HepG2 (cell line): Measurements from ENCODE around the gene VSNL1. TPM values are rescaled to one million over a fixed set of nuclear protein-coding genes. Genes with fewer than 3 reads are reported as not detected.

Experiments used
- ATAC-seq: fragments of 200-7000 bp; cut with Tn5 transposase; 3 replicates; pipeline ENCODE4 v1.9.1; 2020; ENCODE audit warnings: mild to moderate bottlenecking, moderate library complexity
- BruUV-seq: library from RNA; stranded (reverse); fragments of 400-500 nt; replicated peaks from 2 replicates; lab custom pipeline; 2021; lab: Mats Ljungman, UMichigan
- CTCF ChIA-PET: fragments of 300-600 bp; formaldehyde crosslinking; extraction: SDS; loops from one replicate; lab custom pipeline; 2021; ENCODE audit warnings: low total read pairs, inconsistent platforms, low intra/inter-chr PET ratio; lab: Yijun Ruan, JAX
- POLR2A ChIA-PET: fragments of 350-600 bp; sonication (Branson Sonifier 250); formaldehyde crosslinking; loops from one replicate; lab custom pipeline; 2020; ENCODE audit warnings: antibody characterized with exemption, inconsistent platforms; lab: Yijun Ruan, JAX
- DNase-seq: peaks from one replicate; pipeline ENCODE4 v3.0.0-alpha.2; 2015; ENCODE audit warnings: low spot score
- FAIRE-seq: peaks from 3 replicates; lab custom pipeline; 2011; peaks lifted over from hg19 to GRCh38; lab: Jason Lieb, UNC
- H2AFZ ChIP-seq: one replicate; pipeline ENCODE4 v1.6.1; 2011; ENCODE audit warnings: low read length, inconsistent platforms
- H3K27ac ChIP-seq: fragments of 300-600 bp; 3 replicates; pipeline ENCODE4 v1.8.0; 2011; ENCODE audit warnings: mixed run types, mild to moderate bottlenecking, mixed read lengths, low read length, inconsistent platforms; ENCODE audit not compliant: insufficient read depth; ENCODE audit errors: extremely low read length
- H3K27me3 ChIP-seq, 2 experiments: fragments of 200-600 bp in 1 of 2; 2 replicates in 1 of 2; 3 replicates in 1 of 2; pipeline versions ENCODE4 v1.6.0 to v1.8.0; 2011; ENCODE audit warnings: low read length in 2 of 2, mild to moderate bottlenecking in 2 of 2, moderate library complexity in 2 of 2, inconsistent platforms in 1 of 2; ENCODE audit not compliant: insufficient read depth in 2 of 2, control insufficient read depth in 1 of 2
- H3K36me3 ChIP-seq, 2 experiments: fragments of 200-600 bp in 1 of 2; replicated peaks in 1 of 2; 2 replicates in 1 of 2; 3 replicates in 1 of 2; pipeline versions ENCODE4 v1.5.1 to v1.8.0; 2011; ENCODE audit warnings: low read length in 2 of 2, inconsistent platforms in 1 of 2; ENCODE audit not compliant: insufficient read depth in 2 of 2, control insufficient read depth in 1 of 2
- H3K4me1 ChIP-seq: 2 replicates; pipeline ENCODE4 v1.5.1; 2012; ENCODE audit warnings: low read length, inconsistent platforms; ENCODE audit not compliant: insufficient read depth
- H3K4me2 ChIP-seq: 2 replicates; pipeline ENCODE4 v1.6.0; 2011; ENCODE audit warnings: low read depth, low read length, inconsistent platforms
- H3K4me3 ChIP-seq, 3 experiments: fragments of 200-600 bp in 1 of 3; sonication (generic), shearing (Covaris generic) in 1 of 3; replicated peaks in 1 of 3; 2 replicates each; pipeline ENCODE4 v1.5.1; 2011 to 2016; ENCODE audit warnings: low read length in 3 of 3, inconsistent platforms in 2 of 3, low read depth in 2 of 3, mild to moderate bottlenecking in 2 of 3, control low read depth in 1 of 3, mixed read lengths in 1 of 3; ENCODE audit not compliant: insufficient read depth in 1 of 3
- H3K79me2 ChIP-seq: one replicate; pipeline ENCODE4 v1.6.1; 2011; ENCODE audit warnings: low read length, inconsistent platforms; ENCODE audit not compliant: insufficient read depth
- H3K9ac ChIP-seq: 2 replicates; pipeline ENCODE4 v1.6.0; 2011; ENCODE audit warnings: mild to moderate bottlenecking, low read depth, low read length, inconsistent platforms; ENCODE audit not compliant: insufficient read depth
- H3K9me3 ChIP-seq: 2 replicates; pipeline ENCODE4 v1.5.1; 2012; ENCODE audit warnings: mild to moderate bottlenecking, low read length
- H4K20me1 ChIP-seq: 2 replicates; pipeline ENCODE4 v1.6.0; 2011; ENCODE audit warnings: inconsistent platforms, mild to moderate bottlenecking, low read length, moderate library complexity; ENCODE audit not compliant: insufficient read depth
- FOSL2 ChIP-seq: sonication (generic); formaldehyde crosslinking; IDR thresholded peaks from 2 replicates; pipeline ENCODE4 v1.4.0; 2020; ENCODE audit warnings: missing genetic modification reagents
- GFI1 ChIP-seq: sonication (generic); formaldehyde crosslinking; IDR thresholded peaks from 2 replicates; pipeline ENCODE4 v1.5.0; 2020; ENCODE audit warnings: missing genetic modification reagents, mild to moderate bottlenecking, borderline replicate concordance
- KMT2A ChIP-seq: sonication (generic); formaldehyde crosslinking; IDR thresholded peaks from 2 replicates; pipeline ENCODE4 v1.4.0; 2020; ENCODE audit warnings: missing genetic modification reagents
- MIER3 ChIP-seq: IDR thresholded peaks from 2 replicates; pipeline ENCODE4 v1.6.1; 2016; ENCODE audit warnings: missing compliant biosample characterization, borderline replicate concordance
- NCOA2 ChIP-seq: sonication (generic); formaldehyde crosslinking; IDR thresholded peaks from 2 replicates; pipeline ENCODE4 v1.8.0; 2022; ENCODE audit warnings: inconsistent platforms
- NCOR1 ChIP-seq: fragments of 200-600 bp; sonication (generic); IDR thresholded peaks from 2 replicates; pipeline ENCODE4 v1.7.0; 2017; ENCODE audit warnings: antibody characterized with exemption, low read length, borderline replicate concordance
- NFE2L1 ChIP-seq: sonication (generic); formaldehyde crosslinking; IDR thresholded peaks from 2 replicates; pipeline ENCODE4 v1.4.0; 2020; ENCODE audit warnings: missing genetic modification reagents, mild to moderate bottlenecking, borderline replicate concordance
- POLR2A ChIP-seq, 2 experiments: IDR thresholded peaks; 2 replicates each; pipeline ENCODE4 v1.6.1; 2011; ENCODE audit warnings: low read depth in 2 of 2, low read length in 2 of 2, mild to moderate bottlenecking in 1 of 2, moderate library complexity in 1 of 2; ENCODE audit not compliant: insufficient read depth in 1 of 2
- RARA ChIP-seq: IDR thresholded peaks from 2 replicates; pipeline ENCODE4 v1.6.1; 2016; ENCODE audit warnings: missing genetic modification reagents, missing compliant biosample characterization
- REXO4 ChIP-seq: sonication (generic); formaldehyde crosslinking; IDR thresholded peaks from 2 replicates; pipeline ENCODE4 v1.8.0; 2022; ENCODE audit warnings: missing genetic modification reagents, mild to moderate bottlenecking, borderline replicate concordance
- SALL1 ChIP-seq: sonication (generic); formaldehyde crosslinking; IDR thresholded peaks from 2 replicates; pipeline ENCODE4 v1.8.0; 2022; ENCODE audit warnings: mild to moderate bottlenecking, missing genetic modification reagents
- TAF1 ChIP-seq: sonication (generic); formaldehyde crosslinking; IDR thresholded peaks from 2 replicates; pipeline ENCODE4 v1.4.0; 2020; ENCODE audit warnings: missing genetic modification reagents
- TARDBP ChIP-seq: sonication (generic); formaldehyde crosslinking; IDR thresholded peaks from 2 replicates; pipeline ENCODE4 v1.8.0; 2022; ENCODE audit warnings: mild to moderate bottlenecking, missing genetic modification reagents
- TSC22D2 ChIP-seq: sonication (generic); formaldehyde crosslinking; IDR thresholded peaks from 2 replicates; pipeline ENCODE4 v1.5.1; 2020; ENCODE audit warnings: missing genetic modification reagents, mild to moderate bottlenecking, borderline replicate concordance
- ZNF30 ChIP-seq: sonication (generic); formaldehyde crosslinking; IDR thresholded peaks from 2 replicates; pipeline ENCODE4 v1.5.0; 2020; ENCODE audit warnings: mild to moderate bottlenecking, missing genetic modification reagents
- ZNF331 ChIP-seq: sonication (generic); formaldehyde crosslinking; IDR thresholded peaks from 2 replicates; pipeline ENCODE4 v1.4.0; 2020; ENCODE audit warnings: missing genetic modification reagents
- ZSCAN22 ChIP-seq: sonication (generic); formaldehyde crosslinking; IDR thresholded peaks from 2 replicates; pipeline ENCODE4 v1.4.0; 2020; ENCODE audit warnings: mild to moderate bottlenecking, missing genetic modification reagents
- WGBS: methylation state at CpG from one replicate; pipeline ENCODE4 v1.1.6; 2017; ENCODE audit warnings: low lambda C conversion rate; 5-methylcytosine and 5-hydroxymethylcytosine counted together
- in situ Hi-C: cut with HindIII; loops from 2 replicates; pipeline ENCODE4 v1.10.0; 2017; ENCODE audit warnings: low pct_unique_long_range_greater_than_20kb; ENCODE audit not compliant: extremely low pct_ligation_motif_present
- intact Hi-C: fragments of 100-400 bp; cut with micrococcal nuclease; formaldehyde crosslinking; loops from one replicate; pipeline ENCODE4 v1.10.0; 2022; ENCODE audit not compliant: unreplicated experiment
- polyA plus RNA-seq, 8 experiments: library from polyadenylated mRNA; depleted of rRNA in 3 of 8; stranded (reverse) in 7 of 8; unstranded in 1 of 8; fragments of >200 nt; fragmentation: Illumina TruSeq in 4 of 8; extraction: Trizol in 4 of 8; gene quantifications; 2 replicates each; pipeline versions ENCODE4 v1.2.1 to v1.2.3, GENCODE V29; 2011 to 2016; ENCODE audit warnings: low read depth in 4 of 8, missing spikeins in 1 of 8, mixed read lengths in 1 of 8; ENCODE audit not compliant: insufficient read depth in 1 of 8
- total RNA-seq, 5 experiments: library from RNA; depleted of rRNA; stranded (reverse); fragments of >200 nt; fragmentation: Illumina TruSeq; extraction: Trizol; gene quantifications; 2 replicates each; pipeline ENCODE4 v1.2.3, GENCODE V29; 2016; ENCODE audit warnings: low read depth in 1 of 5
- TF ChIP-seq, protein P1 (sequence below): sonication (generic); formaldehyde crosslinking; IDR thresholded peaks from 2 replicates; pipeline ENCODE4 v1.4.0; 2020; ENCODE audit warnings: missing genetic modification reagents

The VSNL1 gene
- total and polyA plus RNA-seq, 2 of the 13 experiments (the other 11 are each of a cell fraction or from before 2014, with no cell fraction given) = 63.2 to 95.9 TPM

DNA sequence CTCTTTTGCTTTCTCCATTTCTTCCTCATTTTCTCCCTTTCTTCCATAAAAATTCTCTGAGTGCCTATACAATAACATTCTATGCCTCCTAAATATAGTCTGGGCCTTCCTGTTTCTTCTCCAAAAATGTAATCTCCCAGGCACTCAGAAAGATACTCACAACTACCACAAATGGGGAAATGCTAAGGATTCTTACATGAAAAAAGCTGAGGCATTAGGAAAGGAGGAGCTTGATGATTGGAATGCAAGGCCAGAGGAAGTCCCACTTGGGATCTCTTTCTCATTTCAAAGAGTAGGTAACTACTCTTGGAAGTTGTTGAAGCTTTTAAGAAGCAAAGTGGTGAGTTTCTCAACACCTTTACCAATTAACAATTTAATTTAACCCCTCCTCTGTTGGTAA, 3.4 kb downstream of the VSNL1 start (continued):
- TF ChIP-seq ZNF331 (CRISPR knock-in tag) (0 out of 2 replicates have a peak, but pooled peaks have one; percentile 8), TSC22D2 (CRISPR knock-in tag) (no peak), TARDBP (CRISPR knock-in tag) (peak; percentile 34; the same call in 1 of the 2 replicates), TAF1 (CRISPR knock-in tag) (0 out of 2 replicates have a peak, but pooled peaks have one; percentile 4)

DNA sequence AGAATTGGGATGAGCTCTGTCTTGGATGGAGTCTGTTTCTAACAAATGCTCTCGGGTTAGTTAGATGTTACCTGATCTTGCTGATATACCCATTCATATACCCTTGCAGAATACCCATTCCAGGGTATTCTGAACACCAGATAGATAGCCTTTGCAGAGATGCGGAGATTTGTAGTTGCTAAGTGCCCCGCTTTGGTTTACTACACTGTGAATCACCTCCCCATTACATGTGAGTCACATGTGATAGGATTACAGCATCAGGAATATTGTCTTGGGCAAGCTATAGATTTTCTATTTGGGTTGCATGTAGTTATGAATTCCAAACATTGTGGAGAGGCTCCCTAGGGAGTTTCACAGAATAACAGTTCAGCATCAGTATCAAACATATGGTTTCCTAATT, 3.8 kb downstream of the VSNL1 start:
- Histone ChIP-seq H3K4me2 (peak overlapping the region; percentile 97), H4K20me1 (no peaks in the 10 kb centered on the region), H3K36me3 (no peaks in the 10 kb centered on the region), H3K4me3 (peak overlapping the region; percentile 78 to 97 (median 83); a peak in 5 of 6 replicates), H3K9me3 (no peaks in the 10 kb centered on the region), H3K79me2 (peaks cover 94% of the 10 kb centered on the region), H3K27ac (peak overlapping the region; percentile 94), H3K9ac (peak overlapping the region; percentile 77), H3K27me3 (peaks cover 0 to 3% of the 10 kb centered on the region in 2 experiments; a peak in 1 of 5 replicates), H2AFZ (no peak overlapping the region), H3K4me1 (peaks cover 66% of the 10 kb centered on the region)
- intact Hi-C loops = loop anchor here (1.0 to 5.0 kb wide), 2 partner anchors 102 to 208 kb away; partner anchors contain the start of genes GEN1 and SMC6
- CTCF ChIA-PET = no interaction called here
- BruUV-seq = no TSS peak
- in situ Hi-C loops = loop anchor here (5.0 to 10.0 kb wide), 3 partner anchors 51 to 211 kb away; partner anchors contain the start of genes GEN1 and SMC6
- DNase-seq = peak; percentile 48
- ATAC-seq = no peak
- FAIRE-seq = no peak
- POLR2A ChIA-PET = interaction anchor here (0.9 to 2.3 kb wide), 6 partner anchors 13 to 64 kb away, joined by 3 to 15 read pairs (median 6); no protein-coding TSS in a partner anchor
- 72% methylated on average over 3 of the region's 3 CpGs for WGBS
- peak; percentile 19; the same call in 1 of the 2 replicates for TF ChIP-seq MIER3 (CRISPR knock-in tag)
- TF ChIP-seq KMT2A (CRISPR knock-in tag) = peak; percentile 45; the same call in 1 of the 2 replicates
- TF ChIP-seq, protein P1, sequence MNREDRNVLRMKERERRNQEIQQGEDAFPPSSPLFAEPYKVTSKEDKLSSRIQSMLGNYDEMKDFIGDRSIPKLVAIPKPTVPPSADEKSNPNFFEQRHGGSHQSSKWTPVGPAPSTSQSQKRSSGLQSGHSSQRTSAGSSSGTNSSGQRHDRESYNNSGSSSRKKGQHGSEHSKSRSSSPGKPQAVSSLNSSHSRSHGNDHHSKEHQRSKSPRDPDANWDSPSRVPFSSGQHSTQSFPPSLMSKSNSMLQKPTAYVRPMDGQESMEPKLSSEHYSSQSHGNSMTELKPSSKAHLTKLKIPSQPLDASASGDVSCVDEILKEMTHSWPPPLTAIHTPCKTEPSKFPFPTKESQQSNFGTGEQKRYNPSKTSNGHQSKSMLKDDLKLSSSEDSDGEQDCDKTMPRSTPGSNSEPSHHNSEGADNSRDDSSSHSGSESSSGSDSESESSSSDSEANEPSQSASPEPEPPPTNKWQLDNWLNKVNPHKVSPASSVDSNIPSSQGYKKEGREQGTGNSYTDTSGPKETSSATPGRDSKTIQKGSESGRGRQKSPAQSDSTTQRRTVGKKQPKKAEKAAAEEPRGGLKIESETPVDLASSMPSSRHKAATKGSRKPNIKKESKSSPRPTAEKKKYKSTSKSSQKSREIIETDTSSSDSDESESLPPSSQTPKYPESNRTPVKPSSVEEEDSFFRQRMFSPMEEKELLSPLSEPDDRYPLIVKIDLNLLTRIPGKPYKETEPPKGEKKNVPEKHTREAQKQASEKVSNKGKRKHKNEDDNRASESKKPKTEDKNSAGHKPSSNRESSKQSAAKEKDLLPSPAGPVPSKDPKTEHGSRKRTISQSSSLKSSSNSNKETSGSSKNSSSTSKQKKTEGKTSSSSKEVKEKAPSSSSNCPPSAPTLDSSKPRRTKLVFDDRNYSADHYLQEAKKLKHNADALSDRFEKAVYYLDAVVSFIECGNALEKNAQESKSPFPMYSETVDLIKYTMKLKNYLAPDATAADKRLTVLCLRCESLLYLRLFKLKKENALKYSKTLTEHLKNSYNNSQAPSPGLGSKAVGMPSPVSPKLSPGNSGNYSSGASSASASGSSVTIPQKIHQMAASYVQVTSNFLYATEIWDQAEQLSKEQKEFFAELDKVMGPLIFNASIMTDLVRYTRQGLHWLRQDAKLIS (CRISPR knock-in tag) = peak; percentile 47; the same call in 1 of the 2 replicates
- TF ChIP-seq NCOA2 = 0 out of 2 replicates have a peak, but pooled peaks have one; percentile 9
- 0 out of 2 replicates have a peak, but pooled peaks have one; percentile 18 for TF ChIP-seq RARA (CRISPR knock-in tag)
- TF ChIP-seq ZSCAN22 (CRISPR knock-in tag) = no peak
- TF ChIP-seq FOSL2 = peak; percentile 75
- no peak for TF ChIP-seq NFE2L1 (CRISPR knock-in tag)
- peak; percentile 48; the same call in 1 of the 2 replicates for TF ChIP-seq GFI1 (CRISPR knock-in tag)
- 0 out of 4 replicates have a peak, but pooled peaks of 1 of the 2 experiments have one; percentile 19 for TF ChIP-seq POLR2A (IDR thresholded peaks at IDR 0.05; ENCODE audit: insufficient read depth in 1 of 2, low read depth in 2 of 2, low read length in 2 of 2)
- TF ChIP-seq ZNF30 (CRISPR knock-in tag) = no peak
- TF ChIP-seq NCOR1 = no peak
- TF ChIP-seq SALL1 = peak; percentile 36; the same call in 1 of the 2 replicates
- no peak for TF ChIP-seq REXO4 (CRISPR knock-in tag)
